A673 (cell line): ENCODE data around the gene PKD2L2.

Experiments
- EZH2 ChIP-seq: fragments of 200-600 bp; sonication (generic); IDR thresholded peaks from 2 replicates; pipeline ENCODE4 v1.6.1; 2017; ENCODE audit warnings: borderline replicate concordance, low read depth, mild to moderate bottlenecking, mixed read lengths, antibody characterized with exemption, low read length; ENCODE audit not compliant: poor library complexity, severe bottlenecking
- TF ChIP-seq, protein P1 (sequence below): fragments of 300-800, 200-600 bp; sonication (generic); conservative IDR thresholded peaks from 2 replicates; pipeline ENCODE4 v1.5.1; 2017; ENCODE audit warnings: low read depth, mild to moderate bottlenecking, antibody characterized with exemption, low read length, moderate library complexity, mixed read lengths

DNA sequence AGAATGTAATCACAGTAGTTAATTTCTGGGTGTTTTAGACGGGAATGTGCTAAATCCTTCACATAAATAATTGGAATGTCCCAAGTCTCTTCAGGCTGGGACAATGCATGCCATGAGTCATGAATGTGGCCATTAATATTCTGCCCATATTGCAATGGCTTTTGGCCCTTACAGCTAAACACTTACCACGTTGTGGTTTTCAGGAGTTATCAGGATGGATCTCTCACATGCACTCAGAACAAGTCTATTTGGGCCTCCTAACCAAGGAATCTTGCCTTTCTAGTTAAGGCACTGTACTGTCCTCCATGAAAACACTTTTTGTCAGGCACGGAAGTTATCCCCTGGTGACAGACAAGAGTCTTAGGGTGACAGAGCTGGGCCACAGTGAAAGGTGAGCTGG lies 32.7 kb downstream of the PKD2L2 start:
- TF ChIP-seq, protein P1, sequence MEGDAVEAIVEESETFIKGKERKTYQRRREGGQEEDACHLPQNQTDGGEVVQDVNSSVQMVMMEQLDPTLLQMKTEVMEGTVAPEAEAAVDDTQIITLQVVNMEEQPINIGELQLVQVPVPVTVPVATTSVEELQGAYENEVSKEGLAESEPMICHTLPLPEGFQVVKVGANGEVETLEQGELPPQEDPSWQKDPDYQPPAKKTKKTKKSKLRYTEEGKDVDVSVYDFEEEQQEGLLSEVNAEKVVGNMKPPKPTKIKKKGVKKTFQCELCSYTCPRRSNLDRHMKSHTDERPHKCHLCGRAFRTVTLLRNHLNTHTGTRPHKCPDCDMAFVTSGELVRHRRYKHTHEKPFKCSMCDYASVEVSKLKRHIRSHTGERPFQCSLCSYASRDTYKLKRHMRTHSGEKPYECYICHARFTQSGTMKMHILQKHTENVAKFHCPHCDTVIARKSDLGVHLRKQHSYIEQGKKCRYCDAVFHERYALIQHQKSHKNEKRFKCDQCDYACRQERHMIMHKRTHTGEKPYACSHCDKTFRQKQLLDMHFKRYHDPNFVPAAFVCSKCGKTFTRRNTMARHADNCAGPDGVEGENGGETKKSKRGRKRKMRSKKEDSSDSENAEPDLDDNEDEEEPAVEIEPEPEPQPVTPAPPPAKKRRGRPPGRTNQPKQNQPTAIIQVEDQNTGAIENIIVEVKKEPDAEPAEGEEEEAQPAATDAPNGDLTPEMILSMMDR = no peak
- TF ChIP-seq EZH2 = no peak
